ENCODE measurements around the gene BTG2.
A peak's percentile ranks its signal among the peaks of the same experiment; 100 is the strongest.

Gene BTG2

GRCh38 chr1:203320591-203321272 is 15.4 kb downstream of the BTG2 start:
- DNase-seq: peak; percentile 83

- DNase-seq: peak; percentile 73
These were observed 16.1 kb downstream of the BTG2 start for GRCh38 chr1:203321273-203322052.

GRCh38 chr1:203322500-203323179 is 17.3 kb downstream of the BTG2 start:
- no peak for DNase-seq

- DNase-seq: no peak
These were observed 18.3 kb downstream of the BTG2 start for GRCh38 chr1:203323587-203323986.

GRCh38 chr1:203324105-203325025 is 19.0 kb downstream of the BTG2 start:
- no peak for DNase-seq

GRCh38 chr1:203325026-203325417 is 19.7 kb downstream of the BTG2 start:
- DNase-seq: no peak

GRCh38 chr1:203325418-203326091 is 20.2 kb downstream of the BTG2 start:
- no peak for DNase-seq

GRCh38 chr1:203326830-203327683 is 21.7 kb downstream of the BTG2 start:
- peak; percentile 75 for DNase-seq

GRCh38 chr1:203327684-203328457 is 22.6 kb downstream of the BTG2 start:
- peak; percentile 70 for DNase-seq

- DNase-seq: no peak
These were observed 23.4 kb downstream of the BTG2 start for GRCh38 chr1:203328714-203329122.

GRCh38 chr1:203331224-203331623 is 25.9 kb downstream of the BTG2 start:
- DNase-seq: no peak

GRCh38 chr1:203335503-203335902 is 30.2 kb downstream of the BTG2 start:
- DNase-seq: no peak

GRCh38 chr1:203336097-203336496 is 30.8 kb downstream of the BTG2 start:
- DNase-seq: no peak

- no peak for DNase-seq
These were observed 33.2 kb downstream of the BTG2 start for GRCh38 chr1:203338335-203339036.

GRCh38 chr1:203340112-203340790 is 34.9 kb downstream of the BTG2 start:
- peak; percentile 45 for DNase-seq

GRCh38 chr1:203342192-203342940 is 37.0 kb downstream of the BTG2 start:
- DNase-seq: no peak

- DNase-seq: no peak
These were observed 38.8 kb downstream of the BTG2 start for GRCh38 chr1:203343956-203344754.
